GM04503 (cell line): Measurements from ENCODE around the gene CORIN.

ENCODE experiments used
- DNase-seq: peaks from one replicate; pipeline ENCODE4 v3.0.0-alpha.2; 2012; ENCODE audit warnings: low read depth

CORIN gene

GRCh38 chr4:47690611-47691010, 147.3 kb downstream of the CORIN start:
- no peak for DNase-seq

- DNase-seq, result no peak
These were observed 151.5 kb downstream of the CORIN start for GRCh38 chr4:47686294-47686872.

- DNase-seq, result no peak
These were observed 162.1 kb downstream of the CORIN start for GRCh38 chr4:47675806-47676205.

- DNase-seq, result no peak
These were observed 163.7 kb downstream of the CORIN start for GRCh38 chr4:47674144-47674543.

- no peak for DNase-seq
These were observed 165.2 kb downstream of the CORIN start for GRCh38 chr4:47672696-47673095.

GRCh38 chr4:47669946-47670345, 167.9 kb downstream of the CORIN start:
- DNase-seq, result no peak

GRCh38 chr4:47668810-47669408, 169.0 kb downstream of the CORIN start:
- peak; percentile 7 for DNase-seq

- no peak for DNase-seq
These were observed 169.6 kb downstream of the CORIN start for GRCh38 chr4:47668256-47668655.

- no peak for DNase-seq
These were observed 170.3 kb downstream of the CORIN start for GRCh38 chr4:47667552-47667951.

- no peak for DNase-seq
These were observed 173.6 kb downstream of the CORIN start for GRCh38 chr4:47664051-47664826.

GRCh38 chr4:47662975-47663374, 174.9 kb downstream of the CORIN start:
- DNase-seq, result no peak

- no peak for DNase-seq
These were observed 176.1 kb downstream of the CORIN start for GRCh38 chr4:47661741-47662140.

- DNase-seq, result no peak
These were observed 178.5 kb downstream of the CORIN start for GRCh38 chr4:47659342-47659741.

- DNase-seq, result no peak
These were observed 182.7 kb downstream of the CORIN start for GRCh38 chr4:47654972-47655693.

- DNase-seq, result no peak
These were observed 185.8 kb downstream of the CORIN start for GRCh38 chr4:47652092-47652491.

- DNase-seq, result no peak
These were observed 186.6 kb downstream of the CORIN start for GRCh38 chr4:47651231-47651630.

GRCh38 chr4:47650584-47651130, 187.2 kb downstream of the CORIN start:
- no peak for DNase-seq

GRCh38 chr4:47647544-47647943, 190.3 kb downstream of the CORIN start:
- no peak for DNase-seq

GRCh38 chr4:47647029-47647428, 190.8 kb downstream of the CORIN start:
- DNase-seq, result no peak

- DNase-seq, result no peak
These were observed 191.5 kb downstream of the CORIN start for GRCh38 chr4:47646372-47646771.

GRCh38 chr4:47643845-47644244, 194.0 kb downstream of the CORIN start:
- no peak for DNase-seq

- DNase-seq, result no peak
These were observed 194.7 kb downstream of the CORIN start for GRCh38 chr4:47642985-47643760.
